HT-29 (cell line): ENCODE data around the gene TGFB2. TPM values are rescaled to one million over a fixed set of nuclear protein-coding genes. Genes with fewer than 3 reads are reported as not detected.
A peak's percentile ranks its signal among the peaks of the same experiment; 100 is the strongest.

Experiments
- DNase-seq: peaks from one replicate; pipeline ENCODE4 v3.0.0-alpha.2; 2015; ENCODE audit warnings: low spot score
- total RNA-seq: library from RNA; depleted of rRNA; stranded (reverse); fragments of >200 nt; shearing (Covaris generic); gene quantifications from 2 replicates; pipeline ENCODE4 v1.2.3, GENCODE V29; 2014

TGFB2 gene
- total RNA-seq, 1 experiment from 2014 or later, result 2.5 TPM

GRCh38 chr1:218384581-218384993 is 39.5 kb downstream of the TGFB2 start:
- no peak for DNase-seq

DNA sequence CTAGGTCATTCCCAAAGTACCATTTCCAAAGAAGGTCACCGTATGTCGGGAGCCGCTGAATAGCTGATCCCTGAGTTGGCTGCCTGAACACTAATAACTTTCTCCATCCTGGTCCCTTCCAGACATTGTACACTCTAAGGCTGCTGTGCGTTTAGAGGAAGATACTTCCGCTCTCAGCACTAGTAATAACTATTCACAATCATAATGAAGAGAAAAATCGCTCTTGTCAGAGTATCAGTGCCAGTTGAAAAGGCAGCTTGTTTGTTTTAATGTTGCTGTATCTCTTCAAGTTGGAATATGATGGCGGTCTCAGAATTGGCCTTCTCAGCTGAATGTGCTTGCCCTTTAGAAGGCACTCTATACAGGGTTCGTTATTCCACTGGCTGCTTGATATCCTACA is 43.5 kb downstream of the TGFB2 start:
- no peak for DNase-seq

DNA sequence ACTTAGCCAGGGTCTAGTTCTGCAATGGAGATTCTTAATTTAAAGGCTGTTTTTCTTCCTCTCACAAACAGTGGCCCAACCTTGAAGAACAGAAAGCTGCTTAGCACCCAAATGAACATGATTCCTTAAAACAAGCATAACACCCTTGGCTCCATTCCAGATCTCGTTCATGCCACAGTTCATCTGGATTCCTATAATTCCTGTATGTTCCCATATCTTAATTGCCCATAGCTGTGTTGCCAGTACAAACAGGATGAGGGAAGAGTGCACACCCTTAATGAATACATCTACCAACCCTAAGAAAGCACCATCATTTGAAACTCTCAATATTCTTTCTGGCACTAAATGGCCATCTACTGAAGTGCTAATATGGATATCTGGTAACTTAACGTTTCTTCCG is 45.5 kb downstream of the TGFB2 start:
- peak; percentile 47 for DNase-seq

DNA sequence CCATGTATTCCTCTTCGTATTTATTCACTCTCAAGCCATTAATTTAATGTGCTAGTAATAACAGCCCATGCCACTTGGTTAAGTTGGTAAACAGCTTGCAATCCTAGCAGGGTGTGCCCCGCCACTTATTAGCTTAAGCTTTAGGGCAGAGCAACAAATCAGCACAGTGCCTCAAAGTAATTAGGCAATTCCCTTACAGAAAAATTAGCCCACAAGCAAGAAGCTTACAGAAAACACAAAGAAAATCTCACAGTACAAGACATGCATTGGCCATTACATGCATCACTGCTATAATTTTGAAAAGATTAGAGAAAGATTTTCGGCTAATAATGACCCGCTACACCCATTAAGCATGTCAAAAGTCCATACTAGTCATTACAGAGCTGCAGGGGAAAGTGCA is 47.6 kb downstream of the TGFB2 start:
- DNase-seq, result no peak

DNA sequence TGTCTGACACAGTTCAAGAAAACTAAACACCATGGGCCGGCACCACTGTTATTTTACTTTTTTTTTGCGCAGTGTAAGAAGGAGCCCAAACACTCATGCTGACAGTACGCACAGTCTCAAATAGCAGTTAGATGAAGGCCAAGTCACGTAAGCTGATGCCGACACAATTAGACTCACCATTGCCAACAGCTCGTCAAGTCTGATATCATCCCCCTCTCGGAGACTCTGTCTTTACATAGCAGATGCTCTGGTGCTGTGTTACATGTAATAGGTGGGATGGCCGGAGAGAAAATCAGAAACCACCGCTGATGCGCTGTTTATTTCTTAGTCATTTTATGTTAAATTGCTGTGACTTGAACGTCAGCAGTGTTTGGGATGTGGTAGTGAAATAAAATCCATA is 49.3 kb downstream of the TGFB2 start:
- no peak for DNase-seq

GRCh38 chr1:218394989-218395388 is 49.9 kb downstream of the TGFB2 start:
- DNase-seq, result no peak

- DNase-seq, result no peak
Observed at GRCh38 chr1:218395916-218396315, 50.8 kb downstream of the TGFB2 start.

GRCh38 chr1:218397752-218398339 is 52.7 kb downstream of the TGFB2 start:
- DNase-seq, result peak; percentile 60

DNA sequence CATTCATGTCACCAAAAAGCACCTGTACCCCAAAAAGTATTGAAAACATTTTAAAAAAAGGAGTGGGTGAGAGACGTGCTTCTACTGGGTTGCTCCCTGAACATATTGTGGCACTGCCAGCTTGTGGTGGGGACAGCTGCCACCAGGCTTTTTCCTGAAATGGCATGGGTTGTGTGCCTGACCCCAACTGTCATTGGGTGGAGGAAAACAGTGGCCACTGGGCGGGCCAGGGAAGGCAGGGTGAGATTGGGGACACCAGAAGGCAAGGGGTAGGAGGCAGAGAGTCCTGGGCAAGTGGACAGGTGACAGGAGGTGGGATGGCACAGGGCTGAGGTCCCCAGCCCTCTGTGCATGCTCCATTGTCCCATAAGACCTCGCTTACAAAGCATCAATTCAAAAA is 55.5 kb downstream of the TGFB2 start:
- no peak for DNase-seq

GRCh38 chr1:218401441-218401997 is 56.4 kb downstream of the TGFB2 start:
- no peak for DNase-seq

GRCh38 chr1:218401998-218402785 is 57.1 kb downstream of the TGFB2 start:
- DNase-seq, result no peak

GRCh38 chr1:218402786-218403120 is 57.6 kb downstream of the TGFB2 start:
- no peak for DNase-seq

- no peak for DNase-seq
Observed at GRCh38 chr1:218403300-218403699, 58.2 kb downstream of the TGFB2 start.

DNA sequence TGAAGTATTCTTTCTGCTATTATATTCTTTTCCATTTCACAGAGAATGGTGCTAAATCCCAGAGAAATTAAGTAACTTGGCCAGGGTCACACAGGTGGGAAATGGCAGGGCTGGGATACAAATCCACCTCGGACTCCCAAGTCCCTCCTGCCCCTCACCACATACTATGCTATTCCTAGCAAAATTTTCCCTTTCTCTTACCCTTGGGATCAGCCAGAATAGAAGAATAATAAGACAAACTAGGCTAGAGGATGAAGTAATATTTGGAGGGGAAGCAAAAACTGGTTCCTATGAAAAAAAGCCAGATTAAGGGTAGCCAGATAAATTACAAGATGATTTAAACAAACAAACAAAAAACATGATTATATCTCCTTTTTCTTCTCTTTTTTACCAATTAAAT is 62.5 kb downstream of the TGFB2 start:
- DNase-seq, result no peak

DNA sequence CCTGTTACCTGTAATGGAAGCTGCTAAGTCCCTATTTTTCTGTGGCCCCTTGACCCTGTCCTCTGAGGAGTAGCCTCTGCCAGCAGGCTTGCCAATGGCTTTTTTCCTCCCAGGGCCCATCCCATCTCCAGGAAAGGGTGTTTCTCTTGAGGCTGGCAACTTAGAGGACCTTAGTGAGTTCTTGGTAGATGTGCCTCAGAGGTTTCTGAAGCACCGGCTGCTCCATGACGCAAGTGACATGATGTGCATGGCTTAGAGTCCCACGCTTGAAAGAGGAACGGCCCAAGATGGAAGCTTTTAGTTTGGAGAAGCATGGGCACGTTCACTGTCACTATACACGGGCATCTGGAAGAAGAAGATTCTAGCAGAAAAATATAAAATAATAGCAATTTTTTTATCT is 63.0 kb downstream of the TGFB2 start:
- DNase-seq, result no peak

DNA sequence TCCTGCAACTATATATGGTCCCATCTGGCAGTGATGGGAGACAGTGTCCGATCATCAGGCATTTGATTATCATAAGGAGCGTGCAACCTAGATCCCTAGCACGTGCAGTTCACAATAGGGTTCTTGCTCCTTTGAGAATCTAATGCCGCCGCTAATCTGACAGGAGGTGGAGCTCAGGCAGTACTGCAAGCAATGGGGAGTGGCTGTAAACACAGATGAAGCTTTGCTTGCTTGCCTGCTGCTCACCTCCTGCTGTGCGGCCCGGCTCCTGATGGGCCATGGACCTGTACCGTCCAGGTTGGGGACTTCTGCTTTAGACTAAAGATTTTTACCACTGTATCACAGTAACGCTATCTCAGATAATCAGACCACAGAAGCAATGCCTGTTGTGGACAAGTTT is 63.8 kb downstream of the TGFB2 start:
- DNase-seq, result no peak

DNA sequence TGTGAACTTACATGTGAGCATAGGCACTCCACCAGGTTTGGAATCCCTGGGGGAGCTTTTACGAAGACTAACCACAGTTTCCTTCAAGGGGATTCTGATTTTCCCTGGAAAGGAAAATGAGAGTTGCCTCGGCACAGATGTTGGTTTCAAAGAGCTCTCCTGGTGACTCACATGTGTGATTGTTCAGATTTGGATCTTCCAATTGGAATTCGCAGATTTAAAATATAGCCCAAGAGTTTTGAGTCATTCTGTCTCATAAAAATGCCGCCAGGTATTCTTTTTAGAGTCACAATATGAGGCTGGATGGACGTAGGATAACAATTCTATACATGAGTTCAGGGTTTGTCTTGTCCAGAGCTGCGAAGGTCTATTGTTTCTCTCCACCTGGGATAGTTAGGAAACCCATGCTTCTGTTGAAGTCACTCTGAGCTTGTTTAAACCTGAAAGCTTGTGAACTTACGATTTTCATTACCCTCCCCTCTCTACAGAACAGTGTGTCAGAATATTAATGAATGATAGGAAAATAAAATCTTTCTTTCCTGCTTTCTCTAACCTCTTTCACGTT is 64.9 kb downstream of the TGFB2 start:
- no peak for DNase-seq

DNA sequence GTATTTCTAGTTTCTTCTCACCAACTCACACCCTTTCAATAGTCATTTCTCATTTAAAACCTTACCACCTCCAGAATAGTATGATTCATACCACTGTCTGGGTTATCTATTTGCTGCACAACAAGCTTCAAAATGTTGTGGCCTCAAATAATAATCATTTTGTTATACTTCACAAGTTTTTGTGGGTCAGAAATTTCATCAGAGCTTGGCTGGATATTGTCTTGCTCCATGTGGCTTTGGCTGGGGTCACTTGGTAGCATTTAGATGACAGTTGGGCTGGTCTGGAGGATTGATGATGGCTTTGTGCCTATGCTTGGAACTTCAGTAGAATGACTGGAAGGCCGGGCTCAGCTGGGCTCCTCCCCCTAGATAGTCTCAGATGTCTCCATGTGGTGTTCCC is 66.0 kb downstream of the TGFB2 start:
- no peak for DNase-seq

- no peak for DNase-seq
Observed at GRCh38 chr1:218412171-218412570, 67.0 kb downstream of the TGFB2 start.

GRCh38 chr1:218413179-218413578 is 68.0 kb downstream of the TGFB2 start:
- no peak for DNase-seq

- no peak for DNase-seq
Observed at GRCh38 chr1:218414060-218414728, 69.1 kb downstream of the TGFB2 start.

GRCh38 chr1:218415726-218416125 is 70.6 kb downstream of the TGFB2 start:
- no peak for DNase-seq
